Ishikawa (cell line): ENCODE results near the gene GRK1.

ENCODE experiments used
- CEBPB ChIP-seq: IDR thresholded peaks from 2 replicates; pipeline ENCODE4 v1.6.1; 2012
- CREB1 ChIP-seq: IDR thresholded peaks from 2 replicates; pipeline ENCODE4 v1.6.1; 2012; ENCODE audit warnings: low read depth
- EGR1 ChIP-seq: IDR thresholded peaks from 2 replicates; pipeline ENCODE4 v1.6.1; 2012
- EP300 ChIP-seq: IDR thresholded peaks from 2 replicates; pipeline ENCODE4 v1.6.1; 2012; ENCODE audit warnings: borderline replicate concordance
- FOXM1 ChIP-seq: IDR thresholded peaks from 2 replicates; pipeline ENCODE4 v1.6.1; 2012; ENCODE audit warnings: low read depth, borderline replicate concordance
- MAX ChIP-seq: IDR thresholded peaks from 2 replicates; pipeline ENCODE4 v1.6.1; 2012
- NFIC ChIP-seq: IDR thresholded peaks from 2 replicates; pipeline ENCODE4 v1.6.1; 2012
- RAD21 ChIP-seq: IDR thresholded peaks from 2 replicates; pipeline ENCODE4 v1.6.1; 2012; ENCODE audit warnings: low read depth
- REST ChIP-seq: IDR thresholded peaks from 2 replicates; pipeline ENCODE4 v1.6.1; 2012; ENCODE audit warnings: low read depth, mild to moderate bottlenecking
- TAF1 ChIP-seq: IDR thresholded peaks from 2 replicates; pipeline ENCODE4 v1.6.1; 2012; ENCODE audit warnings: low read depth, mild to moderate bottlenecking
- TCF12 ChIP-seq: IDR thresholded peaks from 2 replicates; pipeline ENCODE4 v1.6.1; 2012; ENCODE audit warnings: low read depth
- TEAD4 ChIP-seq: IDR thresholded peaks from 2 replicates; pipeline ENCODE4 v1.6.1; 2012
- USF1 ChIP-seq: IDR thresholded peaks from 2 replicates; pipeline ENCODE4 v1.6.1; 2012
- YY1 ChIP-seq: IDR thresholded peaks from 2 replicates; pipeline ENCODE4 v1.6.1; 2012; ENCODE audit warnings: low read depth
- ZBTB7A ChIP-seq: IDR thresholded peaks from 2 replicates; pipeline ENCODE4 v1.6.1; 2012; ENCODE audit warnings: low read depth

Gene GRK1

GRCh38 chr13:113659337-113659736, 7.7 kb upstream of the GRK1 start:
- no peak for TF ChIP-seq TEAD4
- no peak for TF ChIP-seq CREB1
- TF ChIP-seq RAD21: no peak
- no peak for TF ChIP-seq CEBPB
- no peak for TF ChIP-seq YY1
- TF ChIP-seq FOXM1: no peak
- no peak for TF ChIP-seq REST
- TF ChIP-seq TCF12: no peak
- no peak for TF ChIP-seq EP300
- no peak for TF ChIP-seq USF1
- TF ChIP-seq EGR1: no peak
- TF ChIP-seq ZBTB7A: no peak
- TF ChIP-seq MAX: no peak
- TF ChIP-seq TAF1: no peak
- no peak for TF ChIP-seq NFIC

- no peak for TF ChIP-seq TAF1
- TF ChIP-seq EP300: no peak
- no peak for TF ChIP-seq CEBPB
- no peak for TF ChIP-seq REST
- TF ChIP-seq NFIC: no peak
- no peak for TF ChIP-seq ZBTB7A
- TF ChIP-seq MAX: no peak
- TF ChIP-seq TCF12: no peak
- no peak for TF ChIP-seq USF1
- no peak for TF ChIP-seq YY1
- no peak for TF ChIP-seq CREB1
- TF ChIP-seq TEAD4: no peak
- no peak for TF ChIP-seq FOXM1
- no peak for TF ChIP-seq EGR1
- TF ChIP-seq RAD21: no peak
Observed at GRCh38 chr13:113660066-113660465, 7.0 kb upstream of the GRK1 start.

GRCh38 chr13:113661509-113661908, 5.5 kb upstream of the GRK1 start:
- TF ChIP-seq ZBTB7A: no peak
- no peak for TF ChIP-seq USF1
- TF ChIP-seq TEAD4: no peak
- no peak for TF ChIP-seq TAF1
- no peak for TF ChIP-seq YY1
- no peak for TF ChIP-seq FOXM1
- no peak for TF ChIP-seq RAD21
- no peak for TF ChIP-seq CEBPB
- no peak for TF ChIP-seq MAX
- no peak for TF ChIP-seq NFIC
- no peak for TF ChIP-seq TCF12
- no peak for TF ChIP-seq REST
- TF ChIP-seq EP300: no peak
- TF ChIP-seq EGR1: no peak
- TF ChIP-seq CREB1: no peak

- TF ChIP-seq MAX: no peak
- TF ChIP-seq USF1: no peak
- TF ChIP-seq NFIC: no peak
- no peak for TF ChIP-seq EGR1
- TF ChIP-seq TAF1: no peak
- no peak for TF ChIP-seq YY1
- TF ChIP-seq REST: no peak
- TF ChIP-seq RAD21: no peak
- TF ChIP-seq FOXM1: no peak
- TF ChIP-seq TEAD4: no peak
- no peak for TF ChIP-seq ZBTB7A
- TF ChIP-seq TCF12: no peak
- no peak for TF ChIP-seq CREB1
- TF ChIP-seq EP300: no peak
- no peak for TF ChIP-seq CEBPB
Observed at GRCh38 chr13:113663934-113664333, 3.1 kb upstream of the GRK1 start.
